Stimulated activated CD8-positive, alpha-beta memory T cell treated with anti-CD3 and anti-CD28 coated beads, Interleukin-12 subunit alpha, Interleukin-12 subunit beta, amount 100 ng/mL, for 24 hours (primary cell): ENCODE measurements around the gene TNFAIP8L1.
A peak's percentile ranks its signal among the peaks of the same experiment; 100 is the strongest.
"Not testable (repeated sequence)": the region's sequence is repeated elsewhere in the genome, so short reads cannot be mapped to it uniquely, and the experiment has no call there.

ENCODE experiments used
- DNase-seq: peaks from one replicate; pipeline ENCODE4 v3.0.0-alpha.2; 2020; ENCODE audit errors: extremely low read depth

The TNFAIP8L1 gene

GRCh38 chr19:4638828-4639530 is at the start of gene TNFAIP8L1:
TNFAIP8L1 (plus strand) TSS chr19:4639516; CDS start chr19:4651870, 12,354 bp downstream.
- DNase-seq: peak; percentile 97

- DNase-seq: no peak
These were observed 49.5 kb upstream of the TNFAIP8L1 start for GRCh38 chr19:4589579-4590410.

- no peak for DNase-seq
These were observed 48.8 kb upstream of the TNFAIP8L1 start for GRCh38 chr19:4590559-4590958.

GRCh38 chr19:4591320-4591719 is 48.0 kb upstream of the TNFAIP8L1 start:
- no peak for DNase-seq

- no peak for DNase-seq
These were observed 46.9 kb upstream of the TNFAIP8L1 start for GRCh38 chr19:4592445-4592844.

GRCh38 chr19:4593409-4593851 is 45.9 kb upstream of the TNFAIP8L1 start:
- no peak for DNase-seq

- no peak for DNase-seq
These were observed 45.1 kb upstream of the TNFAIP8L1 start for GRCh38 chr19:4594201-4594600.

- DNase-seq: not testable (repeated sequence)
These were observed 44.2 kb upstream of the TNFAIP8L1 start for GRCh38 chr19:4595158-4595557.

- DNase-seq: no peak
These were observed 43.0 kb upstream of the TNFAIP8L1 start for GRCh38 chr19:4596033-4596904.

GRCh38 chr19:4597278-4597974 is 41.9 kb upstream of the TNFAIP8L1 start:
- no peak for DNase-seq

- DNase-seq: no peak
These were observed 41.2 kb upstream of the TNFAIP8L1 start for GRCh38 chr19:4597975-4598671.

GRCh38 chr19:4598712-4599111 is 40.6 kb upstream of the TNFAIP8L1 start:
- DNase-seq: no peak

- DNase-seq: no peak
These were observed 39.2 kb upstream of the TNFAIP8L1 start for GRCh38 chr19:4600082-4600481.

GRCh38 chr19:4600893-4601292 is 38.4 kb upstream of the TNFAIP8L1 start:
- DNase-seq: no peak

GRCh38 chr19:4602173-4602788 is 37.0 kb upstream of the TNFAIP8L1 start:
- DNase-seq: no peak

GRCh38 chr19:4602915-4603314 is 36.4 kb upstream of the TNFAIP8L1 start:
- no peak for DNase-seq

- no peak for DNase-seq
These were observed 34.4 kb upstream of the TNFAIP8L1 start for GRCh38 chr19:4604912-4605311.

GRCh38 chr19:4606181-4606580 is 33.1 kb upstream of the TNFAIP8L1 start:
- DNase-seq: no peak

- DNase-seq: no peak
These were observed 32.2 kb upstream of the TNFAIP8L1 start for GRCh38 chr19:4606921-4607678.
